Activated naive CD4-positive, alpha-beta T cell treated with anti-CD3 and anti-CD28 coated beads, Interleukin-2, amount 50 U/mL, for 16 hours (primary cell): ENCODE measurements around the gene JPH4.

Experiments
- DNase-seq: peaks from one replicate; pipeline ENCODE4 v3.0.0-alpha.2; 2020

Gene JPH4

GRCh38 chr14:23522643-23523198 lies 55.9 kb downstream of the JPH4 start:
- no peak for DNase-seq

GRCh38 chr14:23521785-23522640 lies 56.6 kb downstream of the JPH4 start:
- no peak for DNase-seq

DNA sequence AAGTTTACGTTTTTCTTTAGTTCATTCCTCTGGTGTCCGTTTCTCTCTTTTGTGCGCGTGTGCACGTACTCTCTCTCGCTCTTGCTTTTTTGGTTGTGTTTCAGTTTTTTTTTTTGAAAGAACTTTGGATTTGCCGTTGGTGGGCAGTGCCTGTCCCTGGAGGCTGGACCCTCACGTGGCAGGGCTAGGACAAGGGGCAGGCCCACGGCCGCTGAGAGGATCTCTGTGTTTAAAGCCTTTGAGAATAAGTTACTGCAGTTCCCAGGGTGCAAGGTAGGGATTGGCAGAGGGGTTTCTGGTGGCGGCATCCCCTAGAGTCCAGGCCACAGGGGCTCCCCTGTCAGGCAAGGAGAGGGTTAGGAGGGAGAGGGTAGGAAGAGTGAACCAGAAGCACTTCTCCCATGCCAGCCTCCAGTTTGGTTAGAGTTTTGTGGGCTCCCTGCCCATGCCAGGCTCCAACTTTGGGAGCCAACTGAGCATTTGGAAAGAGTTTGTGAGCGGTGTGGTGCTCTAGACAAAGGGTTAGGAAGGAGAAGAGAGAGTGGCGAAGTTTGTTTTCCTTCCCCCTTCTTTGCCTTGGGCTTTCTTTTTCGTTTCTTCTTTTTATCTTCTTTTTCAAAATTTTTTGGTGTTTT lies 57.6 kb downstream of the JPH4 start:
- no peak for DNase-seq

DNA sequence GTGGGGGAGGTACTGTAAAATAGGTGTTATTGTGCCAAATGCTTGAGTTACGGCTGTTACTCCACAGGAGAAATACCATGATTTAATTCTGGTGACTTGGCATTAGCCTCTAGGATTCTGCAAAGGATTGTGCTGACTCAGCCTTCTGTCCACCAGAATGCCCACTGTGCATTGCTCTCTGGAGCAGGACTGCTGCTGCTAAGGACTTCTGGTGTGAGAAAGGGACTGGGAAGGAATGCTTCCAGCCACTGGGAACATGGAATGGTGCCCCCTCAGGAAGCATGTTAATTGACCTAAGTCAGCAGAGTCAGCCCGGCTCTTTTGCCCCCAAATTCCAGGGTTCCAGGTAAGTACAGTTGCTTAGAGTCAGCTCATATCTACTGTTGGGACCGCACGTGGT lies 59.9 kb downstream of the JPH4 start:
- DNase-seq: no peak
